ENCODE data around the gene EFHB. TPM values are rescaled to one million over a fixed set of nuclear protein-coding genes. Genes with fewer than 3 reads are reported as not detected.
A peak's percentile ranks its signal among the peaks of the same experiment; 100 is the strongest.
"Not testable (repeated sequence)": the region's sequence is repeated elsewhere in the genome, so short reads cannot be mapped to it uniquely, and the experiment has no call there.

Gene EFHB
- total RNA-seq, 1 donor from 2014 or later = 0.37 TPM

- H3K27ac Mint-ChIP-seq (ENCODE audit: unreplicated experiment) = no peak overlapping the region
- H3K4me3 Mint-ChIP-seq (ENCODE audit: unreplicated experiment) = no peak overlapping the region
- H3K9me3 Mint-ChIP-seq (ENCODE audit: low read depth) = no peaks in the 10 kb centered on the region
- TF ChIP-seq CTCF (IDR thresholded peaks at IDR 0.05) = no peak
- no peaks in the 10 kb centered on the region for H3K36me3 Mint-ChIP-seq (ENCODE audit: low read depth)
- H3K4me1 Mint-ChIP-seq (ENCODE audit: low read depth) = peaks cover 2% of the 10 kb centered on the region
- peaks cover 5% of the 10 kb centered on the region for H3K27me3 Mint-ChIP-seq (ENCODE audit: low read depth)
- DNase-seq (ENCODE audit: low spot score) = no peak
These were observed 52.2 kb downstream of the EFHB start for GRCh38 chr3:19881852-19882251.

GRCh38 chr3:19881036-19881435, 53.0 kb downstream of the EFHB start:
- no peak overlapping the region for H3K27ac Mint-ChIP-seq (ENCODE audit: unreplicated experiment)
- H3K27me3 Mint-ChIP-seq (ENCODE audit: low read depth) = peaks cover 8% of the 10 kb centered on the region
- H3K9me3 Mint-ChIP-seq (ENCODE audit: low read depth) = no peaks in the 10 kb centered on the region
- DNase-seq (ENCODE audit: low spot score) = no peak
- peaks cover 2% of the 10 kb centered on the region for H3K4me1 Mint-ChIP-seq (ENCODE audit: low read depth)
- TF ChIP-seq CTCF (IDR thresholded peaks at IDR 0.05) = no peak
- H3K4me3 Mint-ChIP-seq (ENCODE audit: unreplicated experiment) = no peak overlapping the region
- no peaks in the 10 kb centered on the region for H3K36me3 Mint-ChIP-seq (ENCODE audit: low read depth)

- no peaks in the 10 kb centered on the region for H3K4me1 Mint-ChIP-seq (ENCODE audit: low read depth)
- H3K27me3 Mint-ChIP-seq (ENCODE audit: low read depth) = peaks cover 18% of the 10 kb centered on the region
- no peak overlapping the region for H3K4me3 Mint-ChIP-seq (ENCODE audit: unreplicated experiment)
- no peaks in the 10 kb centered on the region for H3K9me3 Mint-ChIP-seq (ENCODE audit: low read depth)
- no peak for DNase-seq (ENCODE audit: low spot score)
- no peak overlapping the region for H3K27ac Mint-ChIP-seq (ENCODE audit: unreplicated experiment)
- no peaks in the 10 kb centered on the region for H3K36me3 Mint-ChIP-seq (ENCODE audit: low read depth)
- no peak for TF ChIP-seq CTCF (IDR thresholded peaks at IDR 0.05)
These were observed 56.4 kb downstream of the EFHB start for GRCh38 chr3:19877656-19878055.

- no peaks in the 10 kb centered on the region for H3K9me3 Mint-ChIP-seq (ENCODE audit: low read depth)
- DNase-seq (ENCODE audit: low spot score) = no peak
- H3K27me3 Mint-ChIP-seq (ENCODE audit: low read depth) = peaks cover 42% of the 10 kb centered on the region
- no peak overlapping the region for H3K27ac Mint-ChIP-seq (ENCODE audit: unreplicated experiment)
- no peaks in the 10 kb centered on the region for H3K4me1 Mint-ChIP-seq (ENCODE audit: low read depth)
- H3K4me3 Mint-ChIP-seq (ENCODE audit: unreplicated experiment) = no peak overlapping the region
- TF ChIP-seq CTCF (IDR thresholded peaks at IDR 0.05) = peak; percentile 90
- no peaks in the 10 kb centered on the region for H3K36me3 Mint-ChIP-seq (ENCODE audit: low read depth)
These were observed 67.2 kb downstream of the EFHB start for GRCh38 chr3:19866751-19867347.

GRCh38 chr3:19855318-19855717, 78.7 kb downstream of the EFHB start:
- H3K4me3 Mint-ChIP-seq (ENCODE audit: unreplicated experiment); H3K27ac Mint-ChIP-seq (ENCODE audit: unreplicated experiment): not testable (repeated sequence)

GRCh38 chr3:19846609-19847008, 87.4 kb downstream of the EFHB start:
- H3K4me3 Mint-ChIP-seq (ENCODE audit: unreplicated experiment); H3K27me3 Mint-ChIP-seq (ENCODE audit: low read depth); DNase-seq (ENCODE audit: low spot score); H3K4me1 Mint-ChIP-seq (ENCODE audit: low read depth); H3K27ac Mint-ChIP-seq (ENCODE audit: unreplicated experiment); H3K36me3 Mint-ChIP-seq (ENCODE audit: low read depth): not testable (repeated sequence)
- peaks cover 34% of the 10 kb centered on the region for H3K9me3 Mint-ChIP-seq (ENCODE audit: low read depth)

More at GRCh38 chr3:19855318-19855717, 78.7 kb downstream of the EFHB start:
- not testable (repeated sequence) for H3K4me1 Mint-ChIP-seq (ENCODE audit: low read depth); H3K36me3 Mint-ChIP-seq (ENCODE audit: low read depth); DNase-seq (ENCODE audit: low spot score); H3K27me3 Mint-ChIP-seq (ENCODE audit: low read depth)
- peaks cover 23% of the 10 kb centered on the region for H3K9me3 Mint-ChIP-seq (ENCODE audit: low read depth)

Other genes with a start within 250 kb of the EFHB start
- 70.6 to 81.1 TPM (median 76.0 TPM) in 3 replicates for gene RAB5A, start 12.9 kb upstream of the EFHB start, total RNA-seq
- gene PP2D1, start 78.0 kb upstream of the EFHB start, total RNA-seq = not detected in 3 replicates
- 8.1 to 13.8 TPM (median 8.9 TPM) in 3 replicates for gene KAT2B, start 106.2 kb upstream of the EFHB start, total RNA-seq

Measured in chondrocyte (in vitro differentiated cells).